ENCODE results near the gene FKRP.

FKRP gene

DNA sequence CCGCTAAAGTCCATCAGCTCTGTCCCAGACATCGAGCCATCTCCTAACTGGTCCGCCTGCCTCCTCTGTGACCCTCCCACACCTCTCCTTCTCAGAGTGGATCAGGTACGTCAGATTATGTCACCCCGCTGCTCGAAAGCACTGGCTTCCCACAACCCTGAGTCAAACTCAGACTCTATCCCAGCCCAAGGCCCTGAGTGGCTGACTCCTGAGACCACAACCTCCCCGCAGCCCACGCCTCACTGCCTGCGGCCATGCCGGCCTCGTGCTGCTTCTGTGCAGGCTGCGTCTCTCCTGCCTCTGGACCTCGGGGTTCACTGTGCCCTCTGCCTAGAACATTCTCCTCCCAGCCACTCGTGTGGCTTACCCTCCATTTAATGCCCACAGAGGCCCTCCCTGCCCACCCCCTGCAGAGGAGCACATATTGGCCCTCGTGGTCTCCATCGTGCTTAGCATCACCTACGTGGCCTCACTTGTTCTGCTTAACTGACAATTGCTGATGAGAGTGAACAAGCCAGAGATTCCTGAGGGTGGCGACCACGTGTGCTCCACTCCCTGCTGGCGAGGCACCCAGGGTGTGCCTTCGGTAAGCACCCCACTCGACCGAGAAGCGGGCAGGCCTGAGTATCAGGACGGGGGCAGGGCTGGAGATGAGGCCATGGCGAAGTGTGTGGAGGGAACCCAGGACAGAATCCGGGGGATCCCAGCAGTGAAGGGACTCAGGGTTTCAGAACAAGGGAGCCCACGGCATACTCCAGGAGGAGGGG lies 13.5 kb upstream of the FKRP start:
- DNase-seq (ENCODE audit: low read depth in 3 of 3) = no peak

GRCh38 chr19:46732966-46733689 lies 12.7 kb upstream of the FKRP start:
- DNase-seq (ENCODE audit: low read depth in 3 of 3) = no peak

GRCh38 chr19:46733690-46734292 lies 12.1 kb upstream of the FKRP start:
- no peak for DNase-seq (ENCODE audit: low read depth in 3 of 3)

GRCh38 chr19:46736531-46737297 lies 9.1 kb upstream of the FKRP start:
- DNase-seq (ENCODE audit: low read depth in 3 of 3) = no peak

DNA sequence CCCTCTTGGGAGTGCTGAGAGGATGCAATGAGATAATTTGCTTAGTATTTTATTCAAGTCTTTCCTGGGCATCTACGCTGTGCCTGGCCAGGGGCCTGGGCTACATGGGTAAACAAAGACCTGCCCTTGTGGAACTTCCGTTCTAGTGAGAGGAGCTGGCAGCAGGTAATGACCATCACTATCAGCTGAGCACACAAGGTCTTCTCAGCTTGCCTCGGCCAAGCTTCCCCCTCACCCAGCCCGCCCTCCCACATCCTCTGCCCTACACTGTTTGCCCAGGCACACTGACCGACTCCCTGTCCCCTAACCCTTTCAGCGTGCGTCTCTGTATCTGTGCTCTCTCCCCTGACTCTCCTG lies 8.6 kb upstream of the FKRP start:
- no peak for DNase-seq (ENCODE audit: low read depth in 3 of 3)

DNA sequence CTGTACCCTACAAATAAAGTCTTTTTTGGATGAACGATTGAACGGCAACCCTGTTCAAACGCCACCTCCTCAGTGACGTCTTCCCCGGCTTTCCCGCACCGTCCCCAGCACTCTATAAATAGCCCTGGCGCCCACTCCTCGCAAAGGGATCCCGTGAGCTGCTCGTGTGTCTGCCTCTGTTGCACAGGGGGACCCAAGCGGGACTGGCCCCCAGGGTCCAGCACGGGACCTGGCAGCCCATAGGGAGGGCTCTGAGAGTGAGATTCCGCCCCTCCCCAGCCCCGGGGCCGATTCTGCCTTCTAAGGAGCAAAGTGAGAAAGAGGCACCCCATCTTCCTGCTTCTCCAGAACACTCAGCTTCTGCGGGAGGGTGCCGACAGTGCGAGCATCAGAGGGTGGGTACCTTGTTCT lies 8.1 kb upstream of the FKRP start:
- DNase-seq (ENCODE audit: low read depth in 3 of 3) = no peak

GRCh38 chr19:46739290-46739771 lies 6.5 kb upstream of the FKRP start:
- DNase-seq (ENCODE audit: low read depth in 3 of 3) = no peak

DNA sequence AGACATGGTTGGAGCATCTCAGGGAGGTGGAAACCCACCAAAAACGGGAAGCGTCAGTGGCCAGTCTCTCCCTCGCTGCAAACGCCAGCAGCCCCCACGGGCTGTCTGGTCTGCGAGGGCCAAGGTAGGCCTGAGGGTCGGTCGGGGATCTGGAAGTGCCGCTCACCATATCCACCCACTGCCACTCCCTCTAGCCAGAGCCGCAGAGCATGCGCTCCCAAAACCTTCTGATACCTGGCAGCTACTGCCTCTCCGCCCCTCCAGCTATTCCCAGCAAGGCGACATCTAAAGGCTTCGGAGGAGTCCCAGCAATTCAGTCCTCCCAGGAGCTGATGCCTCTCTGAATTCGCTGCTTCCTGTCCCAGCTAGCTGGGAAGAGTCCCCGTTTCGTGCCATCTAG lies 4.4 kb upstream of the FKRP start:
- no peak for DNase-seq (ENCODE audit: low read depth in 3 of 3)

- no peak for DNase-seq (ENCODE audit: low read depth in 3 of 3)
Measured at GRCh38 chr19:46742926-46743480, 2.9 kb upstream of the FKRP start.

DNA sequence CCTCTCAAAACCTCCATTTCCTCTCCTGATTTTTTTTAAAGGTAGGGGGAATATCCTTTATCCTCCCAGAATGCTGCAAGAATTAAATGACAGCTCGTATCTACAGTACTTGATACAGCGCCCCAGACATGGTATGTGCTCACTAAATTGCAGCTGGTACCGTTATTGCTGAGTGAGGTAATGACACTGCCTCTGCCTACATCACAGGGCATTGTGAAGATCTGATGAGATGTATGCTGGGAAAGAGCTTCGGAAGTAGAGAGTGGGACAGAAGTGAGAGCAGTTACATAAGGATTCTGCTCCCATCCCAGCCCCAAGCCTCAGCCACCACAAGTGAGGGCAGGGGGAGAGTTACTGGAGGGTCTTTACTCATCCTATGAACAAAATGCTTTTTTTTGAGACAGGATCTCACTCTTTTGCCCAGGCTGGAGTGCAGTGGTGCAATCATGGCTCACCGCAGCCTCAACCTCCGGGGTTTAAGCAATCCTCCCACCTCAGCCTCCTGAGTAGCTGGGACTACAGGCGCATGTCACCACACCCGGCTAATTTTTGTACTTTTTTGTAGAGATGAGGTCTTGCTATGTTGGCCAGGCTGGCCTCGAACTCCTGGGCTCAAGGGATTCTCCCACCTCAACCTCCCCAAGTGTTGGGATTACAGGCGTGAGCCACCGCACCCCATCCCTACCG lies 1.7 kb upstream of the FKRP start:
- DNase-seq (ENCODE audit: low read depth in 3 of 3) = no peak

GRCh38 chr19:46745030-46745429 lies 827 bp upstream of the FKRP start:
- DNase-seq (ENCODE audit: low read depth in 3 of 3) = no peak

DNA sequence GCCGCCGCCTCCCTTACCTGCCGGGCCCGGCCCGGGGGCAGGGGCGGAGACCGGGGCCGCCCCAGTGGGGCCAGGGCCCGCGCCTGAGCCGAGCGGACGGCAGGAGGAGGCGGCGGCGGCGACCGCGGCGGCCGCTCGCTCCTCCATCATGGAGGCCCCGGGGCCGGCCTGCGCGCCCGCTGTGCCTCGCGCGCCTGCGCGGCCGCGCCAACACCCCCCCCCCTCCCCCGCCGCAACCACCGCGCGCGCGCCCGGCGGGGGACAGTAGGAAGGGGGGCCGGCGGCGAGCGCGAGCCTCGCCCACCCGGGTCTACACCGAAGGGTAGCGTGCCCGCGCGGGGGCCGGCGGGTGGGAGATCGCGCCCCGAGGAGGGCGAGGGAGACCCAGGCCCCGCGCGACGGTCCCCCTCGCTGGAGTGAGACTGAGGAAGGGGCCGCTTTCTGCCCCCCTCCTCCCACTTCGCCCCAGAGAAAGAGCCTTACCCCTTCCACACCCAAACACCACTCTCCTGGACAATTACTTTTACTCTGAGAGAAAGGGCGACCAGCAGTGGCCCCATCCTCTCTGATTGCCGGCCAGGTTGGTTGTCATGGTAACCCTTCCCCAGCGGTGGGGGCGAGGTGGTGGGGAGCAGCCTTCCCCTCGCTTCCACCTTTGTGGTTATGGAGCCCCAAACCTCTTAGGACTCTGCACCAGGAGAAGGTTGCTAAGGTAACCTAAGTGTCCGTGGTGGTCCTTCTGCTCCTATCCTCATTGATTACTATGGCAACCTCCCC lies 612 bp downstream of the FKRP start, which contains the start of gene STRN4:
Gene STRN4, minus strand, starts transcription at position 170 of the 777 bp plus-strand sequence. Its CDS starts 20 bp downstream, at position 150.
- DNase-seq (ENCODE audit: low read depth in 3 of 3) = peak in 2 of 3 donors; percentile 20 to 60

- peak; percentile 52 to 84 (median 67) for DNase-seq (ENCODE audit: low read depth in 3 of 3)
Measured at GRCh38 chr19:46748325-46749109, 2.7 kb downstream of the FKRP start.

- DNase-seq (ENCODE audit: low read depth in 3 of 3) = peak; percentile 36 to 60 (median 48)
Measured at GRCh38 chr19:46753420-46754155, 7.7 kb downstream of the FKRP start.

GRCh38 chr19:46755077-46755852 lies 9.4 kb downstream of the FKRP start:
- DNase-seq (ENCODE audit: low read depth in 3 of 3) = no peak

DNA sequence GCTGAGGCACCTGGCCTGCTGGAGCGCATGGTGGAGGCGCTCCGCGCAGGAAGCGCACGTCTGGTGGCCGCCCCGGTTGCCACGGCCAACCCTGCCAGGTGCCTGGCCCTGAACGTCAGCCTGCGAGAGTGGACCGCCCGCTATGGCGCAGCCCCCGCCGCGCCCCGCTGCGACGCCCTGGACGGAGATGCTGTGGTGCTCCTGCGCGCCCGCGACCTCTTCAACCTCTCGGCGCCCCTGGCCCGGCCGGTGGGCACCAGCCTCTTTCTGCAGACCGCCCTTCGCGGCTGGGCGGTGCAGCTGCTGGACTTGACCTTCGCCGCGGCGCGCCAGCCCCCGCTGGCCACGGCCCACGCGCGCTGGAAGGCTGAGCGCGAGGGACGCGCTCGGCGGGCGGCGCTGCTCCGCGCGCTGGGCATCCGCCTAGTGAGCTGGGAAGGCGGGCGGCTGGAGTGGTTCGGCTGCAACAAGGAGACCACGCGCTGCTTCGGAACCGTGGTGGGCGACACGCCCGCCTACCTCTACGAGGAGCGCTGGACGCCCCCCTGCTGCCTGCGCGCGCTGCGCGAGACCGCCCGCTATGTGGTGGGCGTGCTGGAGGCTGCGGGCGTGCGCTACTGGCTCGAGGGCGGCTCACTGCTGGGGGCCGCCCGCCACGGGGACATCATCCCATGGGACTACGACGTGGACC lies 10.1 kb downstream of the FKRP start:
- no peak for DNase-seq (ENCODE audit: low read depth in 3 of 3)

GRCh38 chr19:46756544-46756888 lies 10.7 kb downstream of the FKRP start:
- DNase-seq (ENCODE audit: low read depth in 3 of 3) = no peak

Data from stimulated activated CD4-positive, alpha-beta T cell treated with anti-CD3 and anti-CD28 coated beads, TNF-alpha, amount 100 ng/mL, for 48 hours (primary cell).